Small intestine (tissue), 7 donors: ENCODE results near the gene SORCS2. TPM values are rescaled to one million over a fixed set of nuclear protein-coding genes. Genes with fewer than 3 reads are reported as not detected.

Source experiments
- DNase-seq, 2 donors: peaks; one replicate each; pipeline versions ENCODE4 v3.0.0 to v3.0.0-alpha.2; 2013
- FAIRE-seq: peaks from 2 replicates; lab custom pipeline; 2012; peaks lifted over from hg19 to GRCh38; lab: Jason Lieb, UNC
- H3K27ac ChIP-seq, 3 donors: one replicate each; pipeline ENCODE4 v1.5.1; 2013; ENCODE audit warnings: low read length in 2 of 3, mild to moderate bottlenecking in 2 of 3, control low read depth in 1 of 3, inconsistent platforms in 1 of 3, low read depth in 1 of 3, moderate library complexity in 1 of 3
- H3K27me3 ChIP-seq, 3 donors: one replicate each; pipeline ENCODE4 v1.6.1; 2013; ENCODE audit warnings: low read length in 3 of 3, inconsistent platforms in 1 of 3; ENCODE audit not compliant: control insufficient read depth in 3 of 3, insufficient read depth in 3 of 3
- H3K36me3 ChIP-seq, 3 donors: one replicate each; pipeline ENCODE4 v1.6.1; 2013; ENCODE audit warnings: low read length in 3 of 3, inconsistent platforms in 1 of 3, low read depth in 1 of 3, mild to moderate bottlenecking in 1 of 3, moderate library complexity in 1 of 3; ENCODE audit not compliant: control insufficient read depth in 3 of 3, insufficient read depth in 2 of 3
- H3K4me1 ChIP-seq, 3 donors: one replicate each; pipeline ENCODE4 v1.6.1; 2013; ENCODE audit warnings: low read length in 2 of 3, inconsistent platforms in 1 of 3, low read depth in 1 of 3, mild to moderate bottlenecking in 1 of 3, moderate library complexity in 1 of 3; ENCODE audit not compliant: control insufficient read depth in 3 of 3, insufficient read depth in 2 of 3
- H3K4me3 ChIP-seq, 3 donors: one replicate each; pipeline ENCODE4 v1.5.1; 2013; ENCODE audit warnings: low read length in 3 of 3, control low read depth in 1 of 3, inconsistent platforms in 1 of 3, low read depth in 1 of 3, mild to moderate bottlenecking in 1 of 3, moderate library complexity in 1 of 3
- H3K9me3 ChIP-seq, 2 donors: one replicate each; pipeline ENCODE4 v1.6.1; 2013; ENCODE audit warnings: low read depth in 1 of 2, low read length in 1 of 2; ENCODE audit not compliant: control insufficient read depth in 2 of 2, insufficient read depth in 1 of 2
- WGBS, 3 donors: extraction: QIAGEN DNeasy Blood & Tissue Kit; methylation state at CpG; one replicate each; pipeline ENCODE4 v1.1.7; 2013; 5-methylcytosine and 5-hydroxymethylcytosine counted together
- polyA plus RNA-seq, 4 donors: library from polyadenylated mRNA; stranded (reverse) in 3 of 4; unstranded in 1 of 4; fragments of 200-250 nt in 3 of 4; fragments of 120-200 nt in 1 of 4; gene quantifications; one replicate each; pipeline versions ENCODE4 v1.2.1 to v1.2.3, GENCODE V29; 2013
- donor health status: healthy with polysubstance abuse.
- donor health status: control.
- donor health status: control.
- donor health status: Bipolar disorder and iron deficiency.
- donor health status: healthy.

The SORCS2 gene
- polyA plus RNA-seq, 4 donors, result 0.63 to 3.3 (median 2.2) TPM; not detected in 1

DNA sequence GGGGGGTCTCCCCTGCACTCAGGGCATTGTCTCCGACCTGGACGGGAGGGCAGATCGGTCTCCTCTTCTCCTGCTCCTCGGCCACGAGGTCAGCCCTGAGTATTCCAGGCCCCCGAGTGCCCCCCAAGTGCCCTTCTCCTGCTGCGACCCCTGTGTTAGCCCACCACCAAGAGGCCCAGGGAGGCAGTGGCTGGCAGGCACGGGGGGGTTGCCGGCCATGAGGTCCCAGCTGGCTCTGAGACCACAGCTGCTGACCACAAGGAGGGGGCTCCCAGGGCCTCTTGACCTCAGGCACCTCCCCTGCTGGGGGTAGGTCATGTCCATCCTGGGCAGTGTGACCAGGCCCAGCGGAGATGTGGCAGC, 428.5 kb downstream of the SORCS2 start:
- no peak for DNase-seq
- no peak overlapping the region for H3K4me3 ChIP-seq
- H3K27ac ChIP-seq, result no peak overlapping the region
- no peaks in the 10 kb centered on the region for H3K9me3 ChIP-seq
- 66 to 79% (median 75%) methylated on average over 8 to 10 of the region's 10 CpGs for WGBS, 3 donors
- no peaks in the 10 kb centered on the region for H3K4me1 ChIP-seq
- no peaks in the 10 kb centered on the region for H3K36me3 ChIP-seq
- no peak for FAIRE-seq
- H3K27me3 ChIP-seq, result no peaks in the 10 kb centered on the region

DNA sequence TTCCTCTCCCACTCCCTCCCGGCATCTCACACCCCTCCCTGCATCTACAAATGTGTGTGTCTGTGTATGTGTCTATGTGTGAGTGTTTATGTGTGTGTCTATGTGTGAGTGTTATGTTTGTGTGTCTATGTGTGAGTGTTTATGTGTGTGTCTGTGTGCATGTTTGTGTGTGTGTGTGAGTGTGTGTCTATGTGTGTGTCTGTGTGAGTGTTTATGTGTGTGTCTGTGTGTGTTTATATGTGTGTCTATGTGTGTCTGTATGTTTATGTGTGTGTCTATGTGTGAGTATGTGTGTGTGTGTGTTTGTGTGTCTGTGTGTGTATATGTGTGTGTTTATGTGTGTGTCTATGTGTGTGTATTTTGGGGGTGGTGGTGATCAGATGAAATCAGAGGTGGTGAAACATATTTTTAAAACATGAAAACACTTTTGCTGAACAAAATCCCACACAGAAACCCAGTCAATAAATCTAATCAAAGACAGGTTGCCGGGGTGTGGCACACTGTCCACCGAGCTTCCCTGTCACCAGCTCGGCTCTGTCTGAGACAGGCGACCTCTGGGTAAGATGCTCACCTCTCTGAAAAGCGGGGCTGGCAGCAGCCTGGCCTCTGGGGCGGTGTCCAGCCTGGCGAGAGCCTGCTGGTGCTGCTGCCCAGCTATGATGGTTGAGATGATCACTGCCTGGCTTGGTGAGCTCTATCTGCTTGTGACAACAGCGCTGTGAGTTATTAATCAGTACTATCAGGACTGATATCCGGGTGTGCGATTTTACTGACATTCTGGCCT, 429.1 kb downstream of the SORCS2 start:
- no peak overlapping the region for H3K4me3 ChIP-seq
- no peaks in the 10 kb centered on the region for H3K9me3 ChIP-seq
- 35 to 71% (median 52%) methylated on average over 11 of the region's 11 CpGs for WGBS, 3 donors
- no peaks in the 10 kb centered on the region for H3K4me1 ChIP-seq
- FAIRE-seq (no peak), DNase-seq (no peak)
- H3K36me3 ChIP-seq, result no peaks in the 10 kb centered on the region
- no peak overlapping the region for H3K27ac ChIP-seq
- no peaks in the 10 kb centered on the region for H3K27me3 ChIP-seq

DNA sequence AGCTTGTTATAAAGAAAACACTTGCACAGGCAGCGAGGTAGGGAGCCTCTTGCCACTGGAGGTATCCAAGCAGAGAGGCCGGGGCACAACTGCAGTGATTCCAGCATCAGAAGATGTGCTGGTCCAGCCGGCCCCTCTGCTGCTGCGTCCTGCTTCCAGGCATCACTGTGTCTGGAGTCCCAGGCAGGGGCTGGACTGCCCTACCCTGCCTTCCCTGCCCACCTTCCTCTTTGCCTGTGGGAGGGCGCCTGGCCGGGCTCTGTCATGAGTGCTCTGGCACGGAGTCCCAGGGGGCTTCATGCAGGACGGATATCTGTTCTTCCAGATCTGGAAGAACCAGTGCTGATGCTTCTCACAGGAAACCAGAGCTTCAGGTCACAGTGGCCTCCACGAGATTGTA, 430.0 kb downstream of the SORCS2 start:
- FAIRE-seq (no peak), DNase-seq (no peak)
- Histone ChIP-seq H3K27ac (no peak overlapping the region), H3K4me3 (no peak overlapping the region), H3K27me3 (no peaks in the 10 kb centered on the region), H3K9me3 (no peaks in the 10 kb centered on the region), H3K4me1 (no peaks in the 10 kb centered on the region), H3K36me3 (no peaks in the 10 kb centered on the region)
- 73 to 85% (median 73%) methylated on average over 9 of the region's 9 CpGs for WGBS, 3 donors

DNA sequence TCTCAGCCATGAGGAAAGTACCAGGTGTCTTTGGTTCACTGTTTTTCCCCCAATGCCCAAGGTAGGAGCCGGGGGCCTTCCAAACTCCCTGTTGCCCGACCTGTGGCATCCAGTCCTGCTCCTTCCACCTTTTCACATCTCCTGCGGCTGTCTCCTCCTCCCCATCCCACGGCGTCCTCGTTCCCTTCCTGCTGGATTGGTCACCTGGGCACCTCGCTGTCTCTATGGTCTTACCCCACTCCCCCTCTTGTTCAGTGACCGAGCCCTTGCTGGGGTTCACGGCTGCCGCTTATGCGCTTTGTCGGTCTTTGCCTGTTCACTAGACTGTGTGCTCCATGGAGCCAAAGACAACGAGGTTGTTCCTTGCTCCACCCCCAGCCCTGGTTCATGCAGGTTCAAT, 431.1 kb downstream of the SORCS2 start:
- FAIRE-seq (no peak), DNase-seq (no peak)
- no peaks in the 10 kb centered on the region for H3K36me3 ChIP-seq
- no peak overlapping the region for H3K27ac ChIP-seq
- H3K9me3 ChIP-seq, result peaks cover 0 to under 1% of the 10 kb centered on the region in 2 donors
- H3K4me1 ChIP-seq, result no peaks in the 10 kb centered on the region
- no peak overlapping the region for H3K4me3 ChIP-seq
- 83 to 86% (median 83%) methylated on average over 13 of the region's 13 CpGs for WGBS, 3 donors
- no peaks in the 10 kb centered on the region for H3K27me3 ChIP-seq

DNA sequence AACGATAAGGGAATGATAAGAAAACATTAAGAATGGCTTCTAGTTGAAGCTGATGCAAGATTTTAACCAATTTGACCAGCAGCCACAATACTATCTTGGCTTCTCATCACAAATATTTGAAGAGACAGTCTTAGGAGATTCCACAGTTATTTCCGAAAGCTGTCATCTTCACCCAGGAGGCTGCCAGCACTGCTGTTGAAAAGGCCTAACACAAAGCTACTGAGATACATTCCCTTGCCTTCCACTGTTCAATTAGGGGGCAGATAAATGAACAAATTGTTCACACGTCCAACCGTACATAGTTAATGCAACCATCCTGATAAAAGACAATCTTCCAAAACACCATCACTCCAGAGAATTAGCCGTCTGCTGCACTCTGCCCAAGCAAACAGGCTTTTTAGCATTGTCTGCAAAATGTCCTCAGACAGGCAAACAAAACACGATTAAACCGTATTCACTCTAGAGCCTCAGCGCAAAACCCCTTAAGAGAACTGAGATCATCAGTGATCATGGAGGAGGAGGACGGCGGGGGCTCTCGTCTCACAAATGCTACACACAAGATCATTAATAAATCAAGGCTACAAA, 432.1 kb downstream of the SORCS2 start:
- H3K36me3 ChIP-seq, result no peaks in the 10 kb centered on the region
- H3K4me1 ChIP-seq, result no peaks in the 10 kb centered on the region
- no peaks in the 10 kb centered on the region for H3K27me3 ChIP-seq
- 73 to 78% (median 74%) methylated on average over 11 of the region's 11 CpGs for WGBS, 3 donors
- no peak overlapping the region for H3K27ac ChIP-seq
- no peak overlapping the region for H3K4me3 ChIP-seq
- peaks cover 0 to 6% of the 10 kb centered on the region in 2 donors for H3K9me3 ChIP-seq
- FAIRE-seq (no peak), DNase-seq (no peak)

DNA sequence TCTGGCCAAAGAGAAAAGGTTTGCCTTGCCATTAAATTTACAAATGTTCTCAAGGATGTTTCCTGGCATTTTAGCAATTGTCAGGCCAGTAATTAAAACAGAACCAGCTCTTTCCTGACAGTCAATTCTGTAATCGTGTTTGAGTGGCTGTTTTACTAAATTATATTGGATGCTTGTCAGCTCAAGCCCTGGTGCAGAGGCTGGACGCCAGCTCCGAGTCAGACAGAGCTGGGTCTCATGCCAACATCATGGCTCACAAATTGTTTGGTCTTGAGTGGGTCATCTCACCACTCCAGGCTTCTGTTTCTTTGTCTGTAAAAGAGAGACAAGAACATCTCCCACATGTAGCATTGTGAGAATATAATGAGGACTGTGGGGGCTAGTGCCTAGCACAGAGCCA, 432.7 kb downstream of the SORCS2 start:
- DNase-seq (no peak), FAIRE-seq (no peak)
- Histone ChIP-seq H3K27ac (no peak overlapping the region), H3K9me3 (peaks cover 0 to 11% of the 10 kb centered on the region in 2 donors), H3K4me1 (no peaks in the 10 kb centered on the region), H3K4me3 (no peak overlapping the region), H3K36me3 (no peaks in the 10 kb centered on the region), H3K27me3 (no peaks in the 10 kb centered on the region)
- 56 to 81% (median 64%) methylated on average over 3 of the region's 3 CpGs for WGBS, 3 donors

DNA sequence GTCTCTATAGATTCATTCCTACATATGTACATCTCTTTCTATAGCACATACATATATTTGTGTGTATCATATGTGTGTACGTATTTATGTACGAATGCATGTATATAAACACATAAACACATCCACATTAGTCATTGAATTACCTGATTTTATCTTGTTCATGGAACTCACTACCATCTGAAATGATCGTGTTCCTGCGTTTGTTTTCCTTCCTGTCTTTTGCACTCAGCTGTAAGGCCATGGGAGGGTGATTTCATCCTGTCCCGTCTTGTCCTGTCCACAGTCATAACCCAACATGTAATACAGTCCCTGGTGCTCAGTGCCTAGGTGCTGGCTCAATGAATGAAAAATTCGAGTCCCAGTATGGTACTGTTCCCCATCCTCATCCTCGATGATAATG, 434.2 kb downstream of the SORCS2 start:
- H3K9me3 ChIP-seq, result peaks cover 0 to 19% of the 10 kb centered on the region in 2 donors
- WGBS, 3 donors, result 69 to 78% (median 76%) methylated on average over 7 of the region's 7 CpGs
- no peaks in the 10 kb centered on the region for H3K4me1 ChIP-seq
- no peak for DNase-seq
- H3K4me3 ChIP-seq, result no peak overlapping the region
- no peak overlapping the region for H3K27ac ChIP-seq
- H3K27me3 ChIP-seq, result no peaks in the 10 kb centered on the region
- H3K36me3 ChIP-seq, result no peaks in the 10 kb centered on the region
- no peak for FAIRE-seq

DNA sequence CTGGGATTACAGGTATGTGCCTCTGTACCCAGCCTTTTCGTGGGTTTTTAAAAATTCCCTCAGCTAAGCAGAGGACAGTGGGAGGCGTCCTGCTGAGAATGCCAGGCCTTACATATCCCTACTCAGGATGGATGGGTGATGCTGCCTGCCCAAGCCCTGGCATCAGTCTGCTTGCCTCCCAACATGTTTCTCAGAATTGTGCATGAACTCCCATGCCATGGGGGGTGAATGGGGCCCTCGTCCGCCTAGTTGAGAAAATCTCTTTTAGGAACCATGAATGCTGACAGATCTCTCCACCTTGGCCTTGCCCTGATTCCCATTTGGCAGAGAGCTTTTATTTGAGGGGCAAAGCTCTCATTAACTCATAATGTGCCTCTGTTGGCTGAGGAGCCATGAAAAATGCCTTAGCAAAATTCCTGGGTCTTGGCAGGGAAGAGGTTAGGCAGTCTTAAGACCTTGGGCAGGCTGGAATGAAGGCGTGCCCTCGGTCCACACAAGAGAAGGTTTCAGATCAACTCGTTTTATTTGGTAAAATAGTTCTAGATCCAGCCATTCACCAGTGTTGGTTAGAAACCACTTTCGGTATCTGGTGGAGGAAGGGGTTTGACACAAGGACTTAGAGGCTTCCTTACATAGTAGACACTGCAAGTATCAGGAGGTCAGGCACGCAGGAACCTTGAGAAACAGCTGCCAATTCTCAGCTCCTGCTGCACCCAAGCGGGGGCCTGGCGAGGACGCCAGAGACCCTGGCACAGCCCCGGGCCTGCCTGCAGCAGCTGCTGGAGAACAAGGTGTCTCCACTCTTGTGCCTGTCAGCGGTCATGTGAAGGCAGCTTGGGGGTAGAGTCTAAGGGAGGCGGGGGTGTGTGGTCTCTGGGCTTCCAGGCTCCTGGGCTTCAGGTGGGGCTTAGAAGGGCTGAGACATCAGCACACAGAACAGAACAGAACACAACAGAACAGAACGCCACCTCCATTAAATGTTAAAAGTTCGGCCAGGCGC, 435.2 kb downstream of the SORCS2 start:
- FAIRE-seq (no peak), DNase-seq (no peak)
- H3K27me3 ChIP-seq, result peaks cover 0 to 3% (median 0%) of the 10 kb centered on the region in 3 donors
- H3K4me3 ChIP-seq, result no peak overlapping the region
- H3K27ac ChIP-seq, result no peak overlapping the region
- WGBS, 3 donors, result 84 to 88% (median 84%) methylated on average over 18 of the region's 18 CpGs
- no peaks in the 10 kb centered on the region for H3K36me3 ChIP-seq
- H3K4me1 ChIP-seq, result no peaks in the 10 kb centered on the region
- H3K9me3 ChIP-seq, result peaks cover 0 to 19% of the 10 kb centered on the region in 2 donors
